Astrocyte of the cerebellum (primary cell): ENCODE results near the gene FOXS1.
"Not testable (repeated sequence)": the region's sequence is repeated elsewhere in the genome, so short reads cannot be mapped to it uniquely, and the experiment has no call there.

Experiments
- DNase-seq: peaks from one replicate; pipeline ENCODE4 v3.0.0-alpha.2; 2011; ENCODE audit warnings: low read depth
- H3K4me3 ChIP-seq: 2 replicates; pipeline ENCODE4 v1.5.1; 2011; ENCODE audit warnings: mild to moderate bottlenecking, low read depth, low read length, moderate library complexity
- CTCF ChIP-seq: IDR thresholded peaks from 2 replicates; pipeline ENCODE4 v1.5.1; 2012; ENCODE audit warnings: low read length, low read depth, moderate library complexity, mild to moderate bottlenecking; ENCODE audit errors: missing control alignments
- in situ Hi-C: cut with HindIII; loops from 2 replicates; pipeline ENCODE4 v1.10.0; 2017; ENCODE audit warnings: low sequenced_read_pairs

Gene FOXS1

GRCh38 chr20:31819083-31819784 is 26.2 kb downstream of the FOXS1 start, which contains the start of gene MYLK2:
Gene MYLK2 (plus strand): TSS chr20:31819356. CDS start chr20:31819581, 225 bp downstream.
- DNase-seq: no peak
- in situ Hi-C loops: no loop called here
- TF ChIP-seq CTCF: no peak
- H3K4me3 ChIP-seq: no peak within 1 kb of the TSS

- no peak overlapping the region for H3K4me3 ChIP-seq
- DNase-seq: no peak
- TF ChIP-seq CTCF: no peak
- in situ Hi-C loops: no loop called here
Observed at GRCh38 chr20:31818376-31818908, 27.0 kb downstream of the FOXS1 start.

- no peak for TF ChIP-seq CTCF
- H3K4me3 ChIP-seq: no peak overlapping the region
- no peak for DNase-seq
- in situ Hi-C loops: no loop called here
Observed at GRCh38 chr20:31817461-31817860, 27.9 kb downstream of the FOXS1 start.

- no peak overlapping the region for H3K4me3 ChIP-seq
- TF ChIP-seq CTCF: no peak
- DNase-seq: no peak
- in situ Hi-C loops: no loop called here
Observed at GRCh38 chr20:31816221-31816620, 29.2 kb downstream of the FOXS1 start.

- in situ Hi-C loops: no loop called here
- H3K4me3 ChIP-seq: no peak overlapping the region
- DNase-seq: no peak
- TF ChIP-seq CTCF: no peak
Observed at GRCh38 chr20:31815408-31816188, 29.8 kb downstream of the FOXS1 start.

- DNase-seq, H3K4me3 ChIP-seq: not testable (repeated sequence)
- in situ Hi-C loops: loop anchor here (5.0 kb wide), 1 partner anchor 57 kb away; no protein-coding TSS in a partner anchor
Observed at GRCh38 chr20:31814142-31814541, 31.3 kb downstream of the FOXS1 start.
